T47D (cell line): ENCODE data around the gene ZFYVE16.
"Not testable (repeated sequence)": the region's sequence is repeated elsewhere in the genome, so short reads cannot be mapped to it uniquely, and the experiment has no call there.

Experiments used
- DNase-seq, 2 experiments: peaks; one replicate each; pipeline versions ENCODE4 v3.0.0 to v3.0.0-alpha.2; 2011 to 2012; ENCODE audit warnings: low read depth in 1 of 2, low spot score in 1 of 2
- JUND ChIP-seq: IDR thresholded peaks from 2 replicates; pipeline ENCODE4 v1.6.1; 2012; ENCODE audit warnings: low read depth
- in situ Hi-C: cut with HindIII; loops from 2 replicates; pipeline ENCODE4 v1.10.0; 2016; ENCODE audit warnings: low sequenced_read_pairs, low pct_unique_long_range_greater_than_20kb

ZFYVE16 gene

GRCh38 chr5:80407735-80408483 lies at the start of gene ZFYVE16:
ZFYVE16 (plus strand) TSS chr5:80408064; CDS start chr5:80434148, 26,084 bp downstream.
- in situ Hi-C loops: no loop called here
- TF ChIP-seq JUND: no peak
- DNase-seq: peak; percentile 85 to 98

DNA sequence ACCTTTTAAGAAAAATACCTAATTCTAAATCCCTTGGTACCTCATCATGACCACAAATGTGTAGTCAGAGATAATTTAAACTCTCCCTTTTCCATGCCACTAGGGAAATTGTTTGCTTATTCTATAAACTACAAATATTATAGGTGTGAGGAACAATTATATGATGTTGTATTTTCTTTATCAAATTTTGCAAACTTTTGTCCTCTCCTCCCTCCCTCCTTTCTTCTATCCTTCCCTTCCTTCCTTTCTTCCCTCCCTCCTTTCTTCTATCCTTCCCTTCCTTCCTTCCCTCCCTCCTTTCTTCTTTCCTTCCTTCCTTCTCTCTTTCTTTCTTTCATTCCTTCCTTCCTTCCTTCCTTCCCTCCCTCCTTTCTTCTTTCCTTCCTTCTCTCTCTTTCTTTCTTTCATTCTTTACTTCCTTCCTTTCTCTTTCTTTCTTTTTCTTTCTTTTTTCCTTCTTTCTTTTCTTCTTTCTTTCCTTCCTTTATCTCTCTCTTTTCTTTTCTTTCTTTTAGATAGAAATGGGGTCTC lies 46.9 kb upstream of the ZFYVE16 start:
- no peak for DNase-seq
- TF ChIP-seq JUND: no peak
- in situ Hi-C loops: no loop called here

- no peak for DNase-seq
- in situ Hi-C loops: no loop called here
- TF ChIP-seq JUND: no peak
These were observed 43.0 kb upstream of the ZFYVE16 start for GRCh38 chr5:80364892-80365291.

DNA sequence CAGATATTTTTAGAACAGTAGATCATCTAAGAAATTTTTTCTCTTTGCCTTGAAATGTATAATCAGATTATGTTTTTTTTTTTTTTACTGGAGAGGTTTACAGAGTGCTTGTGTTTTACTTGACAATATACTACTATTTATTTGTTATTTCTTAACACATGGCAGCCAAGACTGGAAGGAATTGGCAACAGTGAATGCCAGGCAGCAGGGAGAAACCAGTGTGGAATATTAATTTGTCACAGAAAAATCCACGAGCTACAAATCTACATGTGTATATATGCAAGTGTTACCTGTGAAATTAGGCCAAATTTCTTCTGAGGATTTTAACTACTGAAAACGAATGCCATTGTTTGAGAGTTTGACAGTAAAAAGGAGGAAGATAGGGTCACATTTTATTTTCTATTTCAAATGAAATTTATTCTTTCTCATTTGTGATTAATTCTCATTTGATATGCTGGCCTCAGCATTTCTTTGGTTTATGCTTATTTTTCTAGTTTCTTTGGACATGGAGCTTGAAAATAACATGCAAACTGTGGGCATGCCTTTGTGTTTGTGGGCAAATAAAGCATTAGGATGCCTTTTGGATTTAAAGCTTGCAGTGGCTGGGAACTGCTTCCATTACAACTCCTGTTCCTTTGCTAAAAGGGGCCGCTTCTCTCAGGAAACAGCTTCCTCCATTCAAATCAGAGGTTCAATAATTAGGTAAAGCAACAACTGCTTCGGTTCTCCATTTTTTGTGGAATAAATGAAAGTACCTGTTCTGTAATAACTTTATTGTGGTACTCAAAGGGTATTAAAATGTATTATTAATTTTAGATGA lies 39.0 kb upstream of the ZFYVE16 start:
- DNase-seq: no peak
- TF ChIP-seq JUND: no peak
- in situ Hi-C loops: no loop called here

DNA sequence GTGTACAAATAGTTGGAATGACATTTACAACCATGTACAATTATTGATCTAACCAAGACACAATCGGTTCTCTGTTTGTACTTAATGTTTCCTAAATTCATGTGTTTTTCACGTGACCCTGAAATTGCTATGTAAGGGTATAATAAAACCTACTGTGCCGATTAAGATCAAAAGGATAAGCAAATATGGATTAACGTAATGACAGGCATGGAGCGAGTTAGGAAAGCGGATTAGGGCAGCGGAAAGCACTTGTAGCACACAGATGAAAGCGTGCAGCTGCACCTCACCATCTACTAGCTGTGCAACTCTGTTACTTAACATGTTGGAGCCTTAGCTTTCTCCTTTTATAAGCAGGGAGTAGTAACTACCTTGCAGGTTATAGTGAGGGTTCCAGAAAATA lies 38.3 kb upstream of the ZFYVE16 start:
- in situ Hi-C loops: no loop called here
- no peak for TF ChIP-seq JUND
- DNase-seq: no peak

DNA sequence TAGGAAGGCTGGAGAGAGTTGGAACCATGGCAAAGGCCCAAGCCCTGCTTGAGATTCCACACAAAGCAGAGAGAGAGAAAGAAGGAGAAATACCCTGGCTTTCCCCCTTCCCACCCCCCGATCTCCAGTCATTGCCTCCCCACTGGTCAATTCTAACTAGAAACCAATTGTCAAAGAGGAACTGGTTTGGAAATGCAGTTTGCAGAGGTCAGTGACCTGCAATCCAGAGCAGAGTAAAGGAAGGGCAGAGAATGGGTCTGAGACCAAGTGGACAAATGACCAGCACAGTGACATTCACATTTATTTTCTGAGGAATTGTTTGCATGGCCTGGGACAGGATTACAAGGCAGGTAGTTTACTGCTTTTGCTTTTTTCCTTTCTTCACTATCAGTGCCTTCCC lies 37.5 kb upstream of the ZFYVE16 start:
- no peak for DNase-seq
- in situ Hi-C loops: no loop called here
- TF ChIP-seq JUND: no peak

DNA sequence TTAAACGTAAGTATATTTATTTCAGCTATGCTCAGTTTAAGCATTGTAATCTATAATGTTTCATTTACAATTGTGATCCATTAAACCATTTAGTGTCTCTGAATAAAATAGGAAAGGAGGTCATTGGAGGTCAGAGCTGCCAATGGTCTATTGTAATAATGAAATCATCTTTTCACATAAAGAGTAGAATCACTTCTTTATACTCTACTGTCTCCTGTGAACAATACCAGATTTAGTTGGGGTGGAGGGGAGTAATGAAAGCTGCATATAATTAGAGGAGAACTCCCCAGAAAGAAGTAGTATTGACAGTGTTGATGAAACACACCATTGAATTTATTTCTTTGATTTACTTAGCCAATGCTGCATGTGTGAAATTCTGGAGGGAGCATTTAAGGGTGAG lies 35.1 kb upstream of the ZFYVE16 start:
- no peak for TF ChIP-seq JUND
- in situ Hi-C loops: no loop called here
- DNase-seq: no peak

- DNase-seq: no peak
- in situ Hi-C loops: no loop called here
- no peak for TF ChIP-seq JUND
These were observed 33.7 kb upstream of the ZFYVE16 start for GRCh38 chr5:80374188-80374587.

DNA sequence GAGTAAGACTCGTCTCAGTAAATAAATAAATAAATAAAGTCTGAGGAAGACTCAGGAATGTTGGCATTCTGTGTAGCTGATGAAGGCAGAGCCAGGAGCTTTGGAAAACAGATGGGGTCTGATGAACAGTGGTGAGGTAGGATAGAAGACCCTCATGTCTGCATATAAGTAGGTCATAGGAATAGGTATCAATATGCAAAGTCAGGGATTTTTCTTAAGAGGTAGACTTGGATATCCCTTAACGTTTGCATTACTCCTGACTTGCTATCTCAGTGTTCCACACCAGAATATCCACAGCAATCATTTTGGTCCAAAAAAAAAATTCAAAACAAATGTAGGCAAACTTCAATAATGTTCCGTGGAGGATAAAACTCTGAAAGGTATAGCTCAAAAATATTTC lies 31.3 kb upstream of the ZFYVE16 start:
- no peak for TF ChIP-seq JUND
- no peak for DNase-seq
- in situ Hi-C loops: no loop called here

GRCh38 chr5:80382488-80382887 lies 25.4 kb upstream of the ZFYVE16 start:
- TF ChIP-seq JUND: no peak
- no peak for DNase-seq
- in situ Hi-C loops: no loop called here

DNA sequence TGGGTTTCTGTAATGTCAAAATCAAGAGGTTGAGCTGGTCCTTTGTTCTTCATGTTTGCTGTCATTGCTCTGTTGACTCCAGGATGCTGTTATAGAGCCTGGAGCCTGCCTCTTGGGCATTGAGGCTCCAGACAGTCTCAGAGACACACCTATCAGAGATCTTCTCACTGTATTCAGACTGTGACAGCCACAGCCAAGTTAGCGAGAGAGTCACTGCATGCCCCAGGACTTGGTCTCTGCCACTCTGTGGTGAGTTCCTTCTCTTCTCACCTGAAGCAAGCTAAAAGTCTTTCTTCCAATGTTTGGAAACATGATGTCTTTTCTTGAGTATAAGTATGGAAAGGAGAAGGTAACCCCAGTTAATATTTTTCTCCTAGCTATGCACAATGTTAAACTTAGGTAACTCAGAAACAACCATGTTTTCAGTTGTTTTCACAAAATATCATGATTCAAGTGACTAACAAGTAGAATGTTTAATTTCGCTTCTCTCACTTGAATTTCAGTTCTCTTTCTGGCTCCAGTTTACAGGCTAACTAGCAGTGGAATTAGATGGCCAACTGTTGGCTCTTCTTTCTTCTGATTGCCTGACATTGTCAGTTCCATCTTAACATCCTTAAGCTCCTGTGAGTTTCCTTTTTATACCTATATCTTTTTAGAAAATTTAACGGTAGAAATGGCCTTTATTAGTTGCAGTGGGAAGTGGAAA lies 20.6 kb upstream of the ZFYVE16 start:
- in situ Hi-C loops: no loop called here
- DNase-seq: no peak
- no peak for TF ChIP-seq JUND

DNA sequence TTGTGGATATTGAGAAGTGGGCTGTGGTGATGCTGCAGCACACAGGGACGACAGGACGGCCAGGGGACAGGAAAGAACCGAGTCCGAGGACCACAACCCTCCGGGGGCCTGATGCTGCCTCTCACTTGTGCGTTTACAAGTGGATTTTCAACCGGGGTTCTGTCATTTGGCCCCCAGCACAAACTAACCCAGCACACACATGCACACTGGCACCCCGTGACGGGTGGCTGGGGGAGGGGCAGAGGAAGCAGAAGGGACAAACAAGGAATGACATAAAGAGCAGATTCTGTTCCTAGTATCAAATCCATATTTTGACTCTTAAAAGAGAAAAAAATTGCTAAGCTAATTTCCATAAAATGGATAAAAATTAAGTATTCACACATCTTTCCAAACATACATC lies 18.3 kb upstream of the ZFYVE16 start:
- TF ChIP-seq JUND: no peak
- in situ Hi-C loops: no loop called here
- DNase-seq: no peak

GRCh38 chr5:80390413-80390812 lies 17.5 kb upstream of the ZFYVE16 start:
- DNase-seq, in situ Hi-C loops: not testable (repeated sequence)

DNA sequence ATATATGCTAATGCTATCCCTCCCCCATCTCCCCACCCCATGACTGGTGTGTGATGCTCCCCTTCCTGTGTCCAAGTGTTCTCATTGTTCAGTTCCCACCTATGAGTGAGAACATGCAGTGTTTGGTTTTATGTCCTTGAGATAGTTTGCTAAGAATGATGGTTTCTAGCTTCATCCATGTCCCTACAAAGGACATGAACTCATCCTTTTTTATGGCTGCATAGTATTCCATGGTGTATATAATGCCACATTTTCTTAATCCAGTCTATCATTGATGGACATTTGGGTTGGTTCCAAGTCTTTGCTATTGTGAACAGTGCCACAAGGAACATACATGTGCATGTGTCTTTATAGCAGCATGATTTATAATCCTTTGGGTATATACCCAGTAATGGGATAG lies 16.6 kb upstream of the ZFYVE16 start:
- in situ Hi-C loops, DNase-seq: not testable (repeated sequence)
